Right cardiac atrium (tissue), 5 donors: ENCODE data around the gene RBM42. TPM values are rescaled to one million over a fixed set of nuclear protein-coding genes. Genes with fewer than 3 reads are reported as not detected.
A peak's percentile ranks its signal among the peaks of the same experiment; 100 is the strongest.

Experiments
- ATAC-seq, 2 donors: fragments of 200-7000 bp; cut with Tn5 transposase; one replicate each; pipeline versions ENCODE4 v1.8.0 to v1.9.1; 2020; ENCODE audit warnings: moderate library complexity in 2 of 2, mild to moderate bottlenecking in 1 of 2
- DNase-seq, 3 donors: peaks; one replicate each; pipeline ENCODE4 v3.0.0-alpha.2; 2020
- H3K27ac ChIP-seq: one replicate; pipeline ENCODE4 v1.5.1; 2013; ENCODE audit warnings: mild to moderate bottlenecking, low read length, control low read depth, moderate library complexity
- H3K27me3 ChIP-seq: one replicate; pipeline ENCODE4 v1.6.1; 2013; ENCODE audit not compliant: control insufficient read depth, insufficient read depth
- H3K4me1 ChIP-seq: one replicate; pipeline ENCODE4 v1.6.1; 2013; ENCODE audit warnings: low read length; ENCODE audit not compliant: control insufficient read depth, insufficient read depth
- H3K4me3 ChIP-seq: one replicate; pipeline ENCODE4 v1.5.1; 2013; ENCODE audit warnings: low read length, control low read depth
- H3K9me3 ChIP-seq: one replicate; pipeline ENCODE4 v1.6.1; 2013; ENCODE audit warnings: low read length; ENCODE audit not compliant: control insufficient read depth
- WGBS: extraction: QIAGEN DNeasy Blood & Tissue Kit; methylation state at CpG from one replicate; pipeline ENCODE4 v1.1.7; 2013; 5-methylcytosine and 5-hydroxymethylcytosine counted together
- intact Hi-C, 4 donors: fragments of 100-400 bp; cut with DNase I; formaldehyde crosslinking; loops; one replicate each; pipeline versions ENCODE4 v1.11.0 to v1.14.0; 2022 to 2023
- polyA plus RNA-seq: library from polyadenylated mRNA; stranded (reverse); fragments of 200-250 nt; gene quantifications from one replicate; pipeline ENCODE4 v1.2.3, GENCODE V29; 2013
- total RNA-seq, 4 donors: library from RNA; stranded (reverse); fragmentation: NEBNext Ultra II Directional; extraction: Animal tissue kit (Norgen Biotek cat#: 25700); gene quantifications; one replicate each; pipeline ENCODE4 v1.2.1, GENCODE V29; 2021
- donor health status: healthy with polysubstance abuse.
- donor health status: DM: no; HTN: yes; CAD: no.
- donor health status: DM: no; HTN: no; CAD: no.
- donor health status: DM: no; HTN: yes; CAD: no; lungs with severe emphysema.
- donor health status: DM: yes; HTN: yes; CAD: no.

The RBM42 gene
- total and polyA plus RNA-seq, 5 donors, result 50.9 to 57.9 (median 52.2) TPM

DNA sequence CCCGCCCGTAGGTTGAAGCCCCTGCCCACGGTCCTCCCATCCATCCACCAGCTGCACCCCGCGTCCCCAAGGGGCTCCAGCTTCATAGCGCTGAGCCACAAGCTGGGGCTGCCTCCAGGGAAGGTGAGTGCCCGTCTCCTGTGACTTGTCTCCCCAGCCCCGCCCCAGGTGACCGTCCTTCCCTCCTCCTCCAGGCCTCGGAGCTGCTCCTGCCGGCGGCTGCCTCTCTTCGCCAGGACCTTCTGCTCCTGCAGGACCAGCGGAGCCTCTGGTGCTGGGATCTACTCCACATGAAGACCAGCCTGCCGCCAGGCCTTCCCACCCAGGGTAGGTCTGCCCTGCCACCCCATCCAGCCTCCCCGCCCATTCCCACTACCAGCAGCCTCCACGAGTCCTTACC, 8.8 kb upstream of the RBM42 start:
- Histone ChIP-seq H3K4me1 (no peaks in the 10 kb centered on the region), H3K27me3 (no peaks in the 10 kb centered on the region), H3K4me3 (no peak overlapping the region), H3K27ac (no peak overlapping the region), H3K9me3 (no peaks in the 10 kb centered on the region)
- WGBS, result 90% methylated on average over 17 of the region's 17 CpGs
- no peak for ATAC-seq
- no peak for DNase-seq
- intact Hi-C loops, result no loop called here

DNA sequence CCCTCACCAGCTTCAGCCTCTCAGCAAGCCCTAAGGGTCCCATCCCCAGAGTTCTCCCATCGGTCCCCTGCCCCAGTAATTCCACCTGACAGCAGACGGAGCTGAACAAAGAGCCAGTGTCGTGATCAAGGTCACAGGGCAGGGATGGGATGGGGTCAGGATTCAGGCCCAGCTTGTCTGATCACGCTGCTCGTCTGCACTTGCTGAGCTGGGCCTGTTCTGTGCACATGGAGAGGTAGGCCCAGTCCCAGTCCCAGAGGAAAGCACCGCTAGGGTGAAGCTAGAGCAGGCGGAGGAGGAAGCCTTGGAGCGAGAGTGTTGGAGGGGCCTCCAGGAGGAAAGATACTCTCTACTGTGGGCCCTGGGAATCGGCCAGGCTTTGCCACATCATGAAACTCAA, 7.1 kb upstream of the RBM42 start:
- 93% methylated on average over 9 of the region's 9 CpGs for WGBS
- Histone ChIP-seq H3K4me3 (no peak overlapping the region), H3K27me3 (no peaks in the 10 kb centered on the region), H3K9me3 (no peaks in the 10 kb centered on the region), H3K4me1 (no peaks in the 10 kb centered on the region), H3K27ac (no peak overlapping the region)
- intact Hi-C loops, result no loop called here
- ATAC-seq (no peak), DNase-seq (no peak)

DNA sequence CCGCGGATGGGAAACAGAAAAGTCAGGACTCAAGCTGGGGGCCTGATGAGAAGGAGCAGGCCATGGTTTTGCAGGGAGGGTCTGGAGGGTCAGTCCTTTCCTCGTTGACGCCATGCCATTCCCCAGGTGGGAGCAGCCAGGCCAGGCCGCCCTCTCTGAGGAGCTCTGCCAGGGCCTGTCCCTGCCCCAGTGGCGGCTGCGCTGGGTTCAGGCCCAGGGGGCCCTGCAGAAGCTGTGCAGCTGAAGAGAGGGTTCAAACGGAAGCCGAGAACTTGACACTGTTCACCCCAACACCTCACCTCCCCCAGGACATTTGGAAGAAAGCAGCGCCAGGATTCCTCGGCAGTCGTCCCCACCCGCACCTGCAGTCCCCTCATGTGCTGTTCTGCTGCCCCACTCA, 6.1 kb upstream of the RBM42 start:
- Histone ChIP-seq H3K27ac (no peak overlapping the region), H3K4me3 (no peak overlapping the region), H3K27me3 (no peaks in the 10 kb centered on the region), H3K4me1 (no peaks in the 10 kb centered on the region), H3K9me3 (no peaks in the 10 kb centered on the region)
- WGBS, result 92% methylated on average over 13 of the region's 13 CpGs
- DNase-seq (no peak), ATAC-seq (no peak)
- intact Hi-C loops, result no loop called here

DNA sequence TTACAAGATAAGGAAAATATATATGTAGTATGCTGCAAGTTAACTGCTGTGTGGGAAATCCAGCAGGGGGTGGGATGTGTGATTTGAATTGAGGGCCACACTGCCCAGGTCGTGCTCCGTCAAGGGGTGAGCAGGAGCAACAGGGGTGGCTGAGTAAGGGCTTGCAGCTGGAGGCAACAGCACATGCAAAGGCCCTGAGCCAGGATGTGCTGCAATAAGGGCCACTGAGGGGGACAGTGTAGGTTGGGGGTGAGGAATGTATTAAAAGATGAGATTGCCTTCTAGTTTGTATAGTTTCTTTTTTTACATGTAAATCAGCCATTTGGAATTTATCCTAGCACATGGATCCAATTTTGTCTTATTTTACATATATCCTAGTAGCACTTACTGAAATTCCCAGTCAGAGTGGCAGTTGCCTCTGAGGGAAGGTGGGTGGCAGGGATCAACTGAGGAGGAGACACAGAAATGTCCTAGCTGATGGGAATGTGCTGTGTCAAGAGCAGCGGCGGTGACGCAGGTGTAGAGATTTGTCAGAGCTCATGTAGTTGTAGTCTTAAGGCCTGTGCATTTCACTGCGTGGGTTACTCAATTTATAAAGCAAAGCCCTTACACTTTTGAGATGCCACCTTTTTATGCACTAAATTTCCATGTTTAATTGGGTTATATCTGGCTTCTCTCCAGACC, 5.4 kb upstream of the RBM42 start:
- WGBS, result 89% methylated on average over 6 of the region's 6 CpGs
- H3K9me3 ChIP-seq, result no peaks in the 10 kb centered on the region
- H3K4me3 ChIP-seq, result no peak overlapping the region
- ATAC-seq (no peak), DNase-seq (no peak)
- intact Hi-C loops, result no loop called here
- H3K27ac ChIP-seq, result no peak overlapping the region
- no peaks in the 10 kb centered on the region for H3K4me1 ChIP-seq
- no peaks in the 10 kb centered on the region for H3K27me3 ChIP-seq

DNA sequence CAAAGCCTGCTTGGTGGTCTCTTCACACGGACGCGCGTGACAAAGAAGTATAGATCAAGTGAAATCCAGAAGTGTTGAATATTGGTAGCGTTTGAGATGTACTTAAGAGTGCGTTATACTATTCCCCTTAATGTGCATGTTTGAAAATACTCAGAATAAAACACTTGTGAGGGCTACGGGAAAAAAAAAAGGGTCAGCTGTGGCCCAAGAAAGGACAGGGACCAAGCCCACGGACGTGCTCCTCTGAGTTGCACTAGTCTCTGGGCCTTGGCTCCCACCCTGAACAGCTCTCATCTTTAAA, 622 bp upstream of the RBM42 start:
- WGBS, result 8% methylated on average over 9 of the region's 9 CpGs

DNA sequence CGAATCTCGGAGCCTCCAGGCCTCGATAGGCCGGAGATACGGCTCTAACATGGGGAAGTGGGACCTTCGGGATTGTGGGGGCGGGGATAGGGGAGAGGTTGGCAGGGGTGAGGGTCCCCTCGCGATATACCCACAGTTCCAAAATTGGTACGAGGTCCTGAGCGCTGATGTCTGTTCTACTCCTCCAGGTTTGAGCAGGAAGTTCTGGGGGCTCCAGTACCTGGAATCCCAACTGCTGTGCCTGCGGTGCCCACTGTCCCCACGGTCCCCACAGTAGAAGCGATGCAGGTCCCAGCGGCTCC, 447 bp downstream of the RBM42 start:
- WGBS, result 5% methylated on average over 15 of the region's 15 CpGs
- Histone ChIP-seq H3K27me3 (no peaks in the 10 kb centered on the region), H3K4me3 (peak overlapping the region; percentile 90), H3K27ac (peak overlapping the region; percentile 75), H3K9me3 (no peaks in the 10 kb centered on the region), H3K4me1 (no peaks in the 10 kb centered on the region)
- intact Hi-C loops, result no loop called here
- no peak for ATAC-seq
- DNase-seq, result no peak

More for the DNA sequence above, 622 bp upstream of the RBM42 start:
- peak overlapping the region; percentile 73 for H3K4me3 ChIP-seq
- peak overlapping the region; percentile 97 for H3K27ac ChIP-seq
- intact Hi-C loops, result no loop called here
- no peaks in the 10 kb centered on the region for H3K4me1 ChIP-seq
- ATAC-seq (no peak), DNase-seq (no peak)
- H3K27me3 ChIP-seq, result no peaks in the 10 kb centered on the region
- no peaks in the 10 kb centered on the region for H3K9me3 ChIP-seq

DNA sequence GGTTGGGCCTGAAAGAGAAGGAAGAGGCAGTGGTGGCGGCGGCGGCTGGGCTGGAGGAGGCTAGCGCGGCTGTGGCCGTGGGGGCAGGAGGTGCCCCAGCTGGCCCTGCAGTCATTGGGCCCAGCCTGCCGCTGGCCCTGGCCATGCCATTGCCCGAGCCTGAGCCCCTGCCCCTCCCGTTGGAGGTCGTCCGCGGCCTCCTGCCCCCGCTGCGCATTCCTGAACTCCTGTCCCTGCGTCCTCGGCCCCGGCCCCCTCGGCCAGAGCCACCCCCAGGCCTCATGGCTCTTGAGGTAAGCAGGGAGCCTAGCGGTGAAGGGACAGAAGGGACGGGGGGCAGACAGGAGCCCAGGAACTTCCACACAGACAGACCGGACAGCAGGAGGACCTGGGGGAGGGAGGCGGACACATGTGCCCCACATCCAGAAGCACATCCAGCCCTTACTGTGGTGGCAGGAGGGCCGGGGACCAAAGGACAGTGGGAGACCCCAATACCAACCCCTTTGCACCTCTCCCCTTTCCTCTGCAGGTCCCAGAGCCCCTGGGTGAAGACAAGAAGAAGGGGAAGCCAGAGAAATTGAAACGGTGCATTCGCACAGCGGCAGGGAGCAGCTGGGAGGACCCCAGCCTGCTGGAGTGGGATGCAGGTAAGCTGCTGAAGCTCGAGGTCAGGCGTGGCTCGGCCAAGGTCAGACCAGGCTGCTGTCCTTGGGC, 5.0 kb downstream of the RBM42 start:
- intact Hi-C loops, result no loop called here
- peak in 1 of 3 donors; percentile 36 for DNase-seq
- ATAC-seq, result no peak
- no peaks in the 10 kb centered on the region for H3K4me1 ChIP-seq
- H3K9me3 ChIP-seq, result no peaks in the 10 kb centered on the region
- no peak overlapping the region for H3K4me3 ChIP-seq
- H3K27ac ChIP-seq, result no peak overlapping the region
- 90% methylated on average over 29 of the region's 29 CpGs for WGBS
- H3K27me3 ChIP-seq, result no peaks in the 10 kb centered on the region

DNA sequence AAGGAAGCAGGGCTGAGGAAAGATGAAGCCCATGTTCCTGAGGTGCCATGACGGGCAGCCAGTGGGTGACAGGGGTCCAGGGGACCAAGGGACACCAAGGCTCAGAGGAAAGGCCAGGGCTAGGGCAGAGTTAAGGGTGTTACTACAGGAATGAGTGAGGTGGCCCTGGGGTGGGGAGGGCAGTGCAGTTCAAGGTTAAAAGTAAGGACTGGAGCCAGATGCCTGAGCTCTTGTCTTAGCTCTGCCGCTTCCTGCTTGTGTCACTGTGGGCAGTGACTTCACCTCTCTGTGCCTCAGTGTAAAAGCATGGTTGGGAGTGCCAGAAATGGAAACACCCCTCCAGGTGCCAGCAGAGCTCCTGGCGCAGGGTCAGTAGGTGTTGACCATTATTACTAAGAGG, 7.8 kb downstream of the RBM42 start:
- 95% methylated on average over 3 of the region's 3 CpGs for WGBS

DNA sequence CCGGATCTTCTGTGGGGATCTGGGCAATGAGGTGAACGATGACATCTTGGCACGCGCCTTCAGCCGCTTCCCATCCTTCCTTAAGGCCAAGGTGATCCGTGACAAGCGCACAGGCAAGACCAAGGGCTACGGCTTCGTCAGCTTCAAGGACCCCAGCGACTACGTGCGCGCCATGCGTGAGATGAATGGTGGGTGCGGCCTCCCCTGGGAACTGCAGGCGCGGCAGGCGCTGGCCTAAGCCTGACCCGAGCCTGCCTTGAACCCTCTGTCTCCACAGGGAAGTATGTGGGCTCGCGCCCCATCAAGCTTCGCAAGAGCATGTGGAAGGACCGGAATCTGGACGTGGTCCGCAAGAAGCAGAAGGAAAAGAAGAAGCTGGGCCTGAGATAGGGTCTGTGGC, 8.3 kb downstream of the RBM42 start:
- no peaks in the 10 kb centered on the region for H3K9me3 ChIP-seq
- DNase-seq, result peak in 1 of 3 donors; percentile 54

More for the DNA sequence above, 7.8 kb downstream of the RBM42 start:
- ATAC-seq (no peak), DNase-seq (no peak)
- H3K9me3 ChIP-seq, result no peaks in the 10 kb centered on the region
- intact Hi-C loops, result no loop called here
- H3K27ac ChIP-seq, result no peak overlapping the region
- H3K27me3 ChIP-seq, result no peaks in the 10 kb centered on the region
- H3K4me3 ChIP-seq, result no peak overlapping the region
- H3K4me1 ChIP-seq, result no peaks in the 10 kb centered on the region

DNA sequence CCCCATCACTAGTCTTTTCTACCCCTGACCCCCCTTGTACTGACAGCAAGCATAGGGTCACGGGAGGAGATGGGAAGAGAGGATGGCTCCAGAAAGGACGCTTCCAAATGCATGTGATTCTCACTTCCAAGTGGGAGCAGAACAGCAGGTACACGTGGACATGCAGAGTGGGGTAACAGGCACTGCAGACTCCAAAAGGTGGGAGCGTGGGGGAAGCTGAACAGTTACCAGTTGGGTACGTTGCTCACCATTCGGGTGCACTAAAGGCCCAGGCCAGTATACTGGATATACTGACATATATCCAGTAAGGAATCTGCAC, 10.4 kb downstream of the RBM42 start:
- intact Hi-C loops, result no loop called here
- Histone ChIP-seq H3K27me3 (no peaks in the 10 kb centered on the region), H3K4me1 (no peaks in the 10 kb centered on the region), H3K4me3 (no peak overlapping the region), H3K9me3 (no peaks in the 10 kb centered on the region), H3K27ac (no peak overlapping the region)
- no peak for DNase-seq
- 49% methylated on average over 6 of the region's 6 CpGs for WGBS
- ATAC-seq, result no peak

More for the DNA sequence above, 8.3 kb downstream of the RBM42 start:
- Histone ChIP-seq H3K4me1 (no peaks in the 10 kb centered on the region), H3K4me3 (no peak overlapping the region), H3K27me3 (no peaks in the 10 kb centered on the region), H3K27ac (no peak overlapping the region)
- intact Hi-C loops, result no loop called here
- WGBS, result 94% methylated on average over 25 of the region's 25 CpGs
- no peak for ATAC-seq

DNA sequence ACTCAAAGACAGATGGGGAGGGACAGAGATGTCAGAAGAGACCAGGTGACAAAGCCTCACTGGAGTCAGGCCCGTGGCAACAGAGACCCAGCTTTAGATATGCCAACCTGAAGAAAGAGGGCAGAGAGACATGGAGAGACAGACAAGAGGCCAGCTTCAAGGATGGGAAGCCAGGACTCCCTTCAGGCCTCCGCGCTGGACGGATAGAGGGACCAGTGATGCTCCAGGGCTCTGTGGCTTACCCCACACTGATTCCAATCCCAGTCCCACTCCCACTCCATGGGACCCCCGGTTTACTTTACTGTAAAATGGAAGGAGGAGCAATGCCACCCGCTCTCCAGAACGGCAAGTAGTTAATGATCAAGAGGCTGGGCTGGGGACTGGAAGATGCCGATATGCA, 11.0 kb downstream of the RBM42 start:
- ATAC-seq, result no peak
- no peaks in the 10 kb centered on the region for H3K9me3 ChIP-seq
- H3K27me3 ChIP-seq, result no peaks in the 10 kb centered on the region
- 86% methylated on average over 8 of the region's 8 CpGs for WGBS
- intact Hi-C loops, result no loop called here
- no peak overlapping the region for H3K4me3 ChIP-seq
- no peak overlapping the region for H3K27ac ChIP-seq
- no peaks in the 10 kb centered on the region for H3K4me1 ChIP-seq
- DNase-seq, result no peak
